T follicular helper cell (primary cell): Measurements from ENCODE around the gene SWT1.

ENCODE experiments used
- DNase-seq: peaks from one replicate; pipeline ENCODE4 v3.0.0-alpha.2; 2020; ENCODE audit warnings: low read depth

Gene SWT1

GRCh38 chr1:185288435-185288834 lies 131.5 kb downstream of the SWT1 start:
- DNase-seq, result no peak

GRCh38 chr1:185289880-185290279 lies 132.9 kb downstream of the SWT1 start:
- no peak for DNase-seq

- DNase-seq, result no peak
Observed at GRCh38 chr1:185291159-185291558, 134.2 kb downstream of the SWT1 start.

GRCh38 chr1:185291652-185292051 lies 134.7 kb downstream of the SWT1 start:
- DNase-seq, result no peak

- no peak for DNase-seq
Observed at GRCh38 chr1:185292237-185292636, 135.3 kb downstream of the SWT1 start.

GRCh38 chr1:185293967-185294542 lies 137.1 kb downstream of the SWT1 start:
- no peak for DNase-seq

- no peak for DNase-seq
Observed at GRCh38 chr1:185295091-185295490, 138.1 kb downstream of the SWT1 start.

GRCh38 chr1:185297982-185298381 lies 141.0 kb downstream of the SWT1 start:
- no peak for DNase-seq

- DNase-seq, result no peak
Observed at GRCh38 chr1:185300152-185300551, 143.2 kb downstream of the SWT1 start.

GRCh38 chr1:185305419-185305818 lies 148.5 kb downstream of the SWT1 start:
- no peak for DNase-seq

GRCh38 chr1:185308126-185308525 lies 151.2 kb downstream of the SWT1 start:
- DNase-seq, result no peak

- no peak for DNase-seq
Observed at GRCh38 chr1:185309566-185309965, 152.6 kb downstream of the SWT1 start.

- no peak for DNase-seq
Observed at GRCh38 chr1:185311589-185312225, 154.7 kb downstream of the SWT1 start.

- DNase-seq, result no peak
Observed at GRCh38 chr1:185312361-185313138, 155.6 kb downstream of the SWT1 start.

- no peak for DNase-seq
Observed at GRCh38 chr1:185314411-185314810, 157.4 kb downstream of the SWT1 start.

GRCh38 chr1:185315445-185316071 lies 158.6 kb downstream of the SWT1 start:
- no peak for DNase-seq

- peak; percentile 88 for DNase-seq
Observed at GRCh38 chr1:185316163-185317033, 159.4 kb downstream of the SWT1 start.

- peak; percentile 94 for DNase-seq
Observed at GRCh38 chr1:185317034-185317885, 160.3 kb downstream of the SWT1 start, which contains the start of gene IVNS1ABP. TSS of gene IVNS1ABP (minus strand) at chr1:185317243. CDS start at chr1:185309493, 7,750 bp downstream.

- peak; percentile 66 for DNase-seq
Observed at GRCh38 chr1:185317886-185318310, 160.9 kb downstream of the SWT1 start.

- no peak for DNase-seq
Observed at GRCh38 chr1:185318431-185319138, 161.6 kb downstream of the SWT1 start.
